Activated CD4-positive, alpha-beta T cell treated with anti-CD3 and anti-CD28 coated beads for 24 hours (primary cell): ENCODE data around the gene ADAMTS17.

Experiments used
- DNase-seq, 2 donors: peaks; one replicate each; pipeline ENCODE4 v3.0.0-alpha.2; 2020; ENCODE audit warnings: low read depth in 2 of 2

Gene ADAMTS17

GRCh38 chr15:100252359-100252758 lies 89.4 kb downstream of the ADAMTS17 start:
- no peak for DNase-seq

GRCh38 chr15:100250176-100250800 lies 91.5 kb downstream of the ADAMTS17 start:
- DNase-seq = no peak

DNA sequence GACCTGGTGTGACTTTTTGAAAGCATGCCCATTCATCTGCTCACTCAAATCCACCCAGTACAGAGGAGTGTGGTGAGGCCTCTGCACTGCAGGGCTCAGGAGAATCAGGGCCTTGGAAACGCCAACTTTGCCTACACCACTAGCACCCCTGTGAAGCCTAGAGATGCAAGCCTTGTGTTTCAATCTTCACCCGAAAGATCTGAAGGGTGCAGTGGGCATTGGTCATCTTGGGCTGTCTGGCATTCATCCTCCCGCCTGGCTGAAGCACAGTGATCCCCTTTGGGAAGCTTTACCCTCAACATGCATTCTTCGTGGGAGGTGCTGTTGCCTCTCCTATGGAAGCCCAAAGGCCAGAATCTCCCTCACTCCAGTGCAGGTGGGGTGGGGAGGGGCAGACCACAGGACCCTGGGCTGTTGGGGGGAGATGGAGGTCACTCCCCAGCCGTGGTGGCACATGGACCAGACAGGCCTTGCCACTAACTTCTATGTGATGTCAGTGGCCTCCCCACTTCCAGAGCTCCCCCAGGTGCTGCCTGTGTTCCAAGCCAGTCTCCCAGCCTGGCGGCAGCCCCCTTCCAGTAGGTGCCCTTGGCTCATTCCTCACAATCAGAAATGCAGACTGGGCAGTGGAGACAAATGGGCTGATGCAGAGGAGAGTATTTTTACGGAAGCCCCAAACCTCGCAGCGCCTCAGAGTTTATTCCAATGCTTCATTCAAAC lies 92.5 kb downstream of the ADAMTS17 start:
- DNase-seq = no peak

- DNase-seq = no peak
These were observed 93.5 kb downstream of the ADAMTS17 start for GRCh38 chr15:100248236-100248635.

DNA sequence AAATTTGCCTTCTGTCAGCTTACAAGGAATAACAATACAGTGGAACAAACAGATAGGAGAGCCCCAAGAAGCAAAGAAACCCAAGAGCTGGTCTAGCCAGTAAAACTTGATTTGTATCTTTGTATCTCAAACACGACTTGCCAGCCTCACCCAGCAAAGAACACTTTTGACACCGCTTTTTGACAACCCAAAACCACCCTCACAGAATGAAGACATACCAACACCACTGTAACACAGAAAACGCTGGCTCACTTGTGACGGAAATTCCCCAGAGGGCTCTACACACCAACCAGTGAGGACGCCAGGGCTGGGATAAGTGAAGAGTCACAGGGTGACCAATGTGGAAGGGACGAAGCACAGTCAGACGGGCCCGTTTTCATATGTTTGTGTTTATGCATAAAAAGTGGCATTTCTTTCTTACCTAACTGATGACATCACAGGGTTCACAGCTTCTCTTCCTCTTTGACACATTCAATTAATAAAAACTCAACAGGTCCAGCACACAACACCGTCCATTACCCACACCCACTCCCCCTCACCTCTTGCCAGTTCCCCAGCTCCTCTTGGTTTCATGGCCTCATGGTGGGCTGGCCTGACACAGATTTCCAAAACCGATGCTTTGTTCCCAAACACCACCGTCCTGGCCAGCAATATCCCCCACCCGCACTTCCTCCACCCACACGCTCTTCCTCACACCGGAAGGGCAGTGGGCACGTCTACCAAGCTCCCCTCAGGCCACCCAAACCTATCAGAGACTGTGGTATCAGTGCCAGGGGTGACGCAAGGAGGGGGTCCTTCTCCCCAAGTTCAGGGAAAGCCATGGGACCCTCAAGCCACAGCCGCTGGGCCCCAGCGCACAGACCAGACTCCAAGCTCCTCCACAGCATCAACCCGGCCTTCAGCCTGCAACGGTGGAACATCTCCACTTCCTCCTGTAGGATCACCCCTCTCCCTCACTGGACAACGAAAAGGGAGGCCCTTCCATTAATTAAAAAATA lies 94.2 kb downstream of the ADAMTS17 start:
- DNase-seq = no peak

- no peak for DNase-seq
These were observed 95.9 kb downstream of the ADAMTS17 start for GRCh38 chr15:100245855-100246254.

- DNase-seq = no peak
These were observed 96.3 kb downstream of the ADAMTS17 start for GRCh38 chr15:100245487-100245820.

DNA sequence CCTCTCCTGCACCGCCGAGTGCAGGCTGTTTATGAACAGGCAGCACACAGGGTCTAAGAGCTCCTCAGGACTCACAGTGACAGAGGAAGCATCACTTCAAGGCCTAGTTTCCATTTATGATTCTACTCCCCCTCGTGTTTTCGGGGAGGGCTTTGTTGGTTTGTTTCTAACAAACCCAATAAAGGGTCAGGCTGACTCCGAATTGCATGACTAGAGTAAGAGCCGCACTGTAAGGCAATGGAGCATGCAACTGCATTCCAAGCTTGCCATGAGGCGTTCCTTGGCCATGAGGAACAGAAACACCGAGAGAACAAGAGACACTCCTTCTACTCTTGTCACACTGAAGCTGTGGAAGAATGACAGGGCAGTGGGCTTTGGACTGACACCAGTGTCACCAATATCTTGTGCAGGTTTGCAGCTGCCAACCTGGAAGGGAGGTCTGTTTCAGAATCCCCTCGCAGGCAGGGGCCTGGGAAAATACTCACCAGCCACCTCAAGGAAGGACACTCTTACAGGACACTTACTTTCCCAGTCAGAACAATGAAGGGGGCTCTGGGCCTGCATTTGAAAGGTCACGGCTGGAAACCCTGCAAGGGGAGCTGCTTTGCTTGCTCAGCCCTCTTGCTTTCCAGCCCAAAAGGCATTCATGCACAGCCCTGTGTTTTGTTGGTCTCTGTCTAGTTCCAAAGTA lies 96.8 kb downstream of the ADAMTS17 start:
- DNase-seq = no peak

GRCh38 chr15:100242989-100243388 lies 98.8 kb downstream of the ADAMTS17 start:
- DNase-seq = no peak

- no peak for DNase-seq
These were observed 99.9 kb downstream of the ADAMTS17 start for GRCh38 chr15:100241572-100242482.

- DNase-seq = no peak
These were observed 104.6 kb downstream of the ADAMTS17 start for GRCh38 chr15:100236981-100237720.

GRCh38 chr15:100235030-100235617 lies 106.7 kb downstream of the ADAMTS17 start:
- DNase-seq = no peak

GRCh38 chr15:100234158-100235029 lies 107.4 kb downstream of the ADAMTS17 start:
- DNase-seq = no peak

- no peak for DNase-seq
These were observed 111.0 kb downstream of the ADAMTS17 start for GRCh38 chr15:100230784-100231183.

DNA sequence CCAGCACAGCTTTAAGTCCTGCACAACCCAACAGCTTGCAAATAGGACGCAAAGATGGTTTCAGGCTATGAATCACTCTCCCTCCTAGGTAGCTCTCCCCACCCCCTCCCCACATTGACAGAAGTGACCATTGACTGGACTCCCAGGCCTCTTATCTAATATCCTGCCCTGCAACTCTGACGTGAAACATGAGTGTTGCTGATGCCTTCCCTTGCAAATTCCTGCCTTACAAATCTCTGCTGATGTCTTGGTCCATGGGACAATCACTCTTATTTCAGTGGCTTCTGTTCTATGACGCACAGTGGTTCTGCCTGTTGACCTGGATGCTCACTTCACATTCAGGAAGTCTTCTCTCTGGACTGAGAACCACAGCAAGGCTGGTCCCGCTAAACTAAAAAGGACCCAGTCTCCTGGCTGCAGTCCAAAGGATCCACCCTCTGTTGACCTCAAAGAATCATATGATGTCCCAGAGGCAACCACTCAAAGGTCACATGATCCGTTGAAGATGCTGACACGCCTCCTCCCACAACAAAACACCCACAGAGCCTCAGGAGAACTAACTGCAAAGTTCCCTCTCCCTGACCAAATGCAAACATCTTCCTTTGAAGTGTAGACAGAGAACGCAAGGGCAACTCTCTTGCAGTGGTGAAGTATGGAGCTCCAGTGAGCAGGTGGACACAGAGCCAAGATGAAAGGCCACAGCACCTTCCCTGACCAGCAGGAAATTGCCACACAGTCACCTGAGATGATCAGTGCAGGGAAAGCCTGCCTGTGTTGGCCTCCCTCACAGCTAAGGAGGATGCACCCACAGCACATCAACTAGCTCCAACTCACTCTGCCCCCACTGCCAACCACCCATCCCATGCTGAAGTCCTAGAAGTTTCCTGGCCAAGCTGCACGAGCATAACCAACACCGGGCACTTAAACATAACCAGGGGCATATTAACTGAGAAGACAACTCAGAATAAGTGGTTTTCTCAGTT lies 112.3 kb downstream of the ADAMTS17 start:
- DNase-seq = no peak

- no peak for DNase-seq
These were observed 114.0 kb downstream of the ADAMTS17 start for GRCh38 chr15:100227781-100228180.

GRCh38 chr15:100226107-100226506 lies 115.7 kb downstream of the ADAMTS17 start:
- DNase-seq = no peak
